Measurements from ENCODE around the gene ROBO3. TPM values are rescaled to one million over a fixed set of nuclear protein-coding genes. Genes with fewer than 3 reads are reported as not detected.

The ROBO3 gene
- total RNA-seq, 1 donor = 18.1 TPM

GRCh38 chr11:124880290-124880611 lies 15.0 kb downstream of the ROBO3 start:
- Histone ChIP-seq H3K27ac (ENCODE audit: low read depth, low read length) (no peak overlapping the region), H3K4me3 (ENCODE audit: insufficient read depth, low read length) (no peak overlapping the region), H3K9me3 (ENCODE audit: low read depth, low read length) (no peaks in the 10 kb centered on the region), H4K20me1 (ENCODE audit: insufficient read depth, low read length) (no peaks in the 10 kb centered on the region), H3K27me3 (ENCODE audit: insufficient read depth, low read length) (no peaks in the 10 kb centered on the region), H3K4me2 (ENCODE audit: insufficient read depth, low read length) (no peak overlapping the region), H3K79me2 (ENCODE audit: insufficient read depth, low read length) (no peaks in the 10 kb centered on the region), H2AFZ (ENCODE audit: low read length) (no peak overlapping the region), H3K36me3 (ENCODE audit: insufficient read depth, low read length) (no peaks in the 10 kb centered on the region), H3K4me1 (ENCODE audit: insufficient read depth, low read length) (no peaks in the 10 kb centered on the region)
- no peak for TF ChIP-seq CTCF (IDR thresholded peaks at IDR 0.05; ENCODE audit: extremely low read depth, low read depth, low read length)
- DNase-seq (ENCODE audit: insufficient read length, low spot score, missing footprints) = peak; percentile 34

- Histone ChIP-seq H2AFZ (ENCODE audit: low read length) (no peak overlapping the region), H4K20me1 (ENCODE audit: insufficient read depth, low read length) (no peaks in the 10 kb centered on the region), H3K27ac (ENCODE audit: low read depth, low read length) (no peak overlapping the region), H3K36me3 (ENCODE audit: insufficient read depth, low read length) (no peaks in the 10 kb centered on the region), H3K27me3 (ENCODE audit: insufficient read depth, low read length) (no peaks in the 10 kb centered on the region), H3K4me2 (ENCODE audit: insufficient read depth, low read length) (no peak overlapping the region), H3K9me3 (ENCODE audit: low read depth, low read length) (no peaks in the 10 kb centered on the region), H3K4me3 (ENCODE audit: insufficient read depth, low read length) (no peak overlapping the region), H3K79me2 (ENCODE audit: insufficient read depth, low read length) (no peaks in the 10 kb centered on the region), H3K4me1 (ENCODE audit: insufficient read depth, low read length) (no peaks in the 10 kb centered on the region)
- TF ChIP-seq CTCF (IDR thresholded peaks at IDR 0.05; ENCODE audit: extremely low read depth, low read depth, low read length) = no peak
- DNase-seq (ENCODE audit: insufficient read length, low spot score, missing footprints) = peak; percentile 52
These were observed 15.7 kb downstream of the ROBO3 start for GRCh38 chr11:124880958-124881357.

- Histone ChIP-seq H3K4me2 (ENCODE audit: insufficient read depth, low read length) (peak overlapping the region; percentile 9), H3K36me3 (ENCODE audit: insufficient read depth, low read length) (no peaks in the 10 kb centered on the region), H3K27ac (ENCODE audit: low read depth, low read length) (no peak overlapping the region), H2AFZ (ENCODE audit: low read length) (peak overlapping the region; percentile 57), H3K4me3 (ENCODE audit: insufficient read depth, low read length) (peak overlapping the region; percentile 26), H3K27me3 (ENCODE audit: insufficient read depth, low read length) (no peaks in the 10 kb centered on the region), H3K79me2 (ENCODE audit: insufficient read depth, low read length) (no peaks in the 10 kb centered on the region), H4K20me1 (ENCODE audit: insufficient read depth, low read length) (no peaks in the 10 kb centered on the region), H3K9me3 (ENCODE audit: low read depth, low read length) (no peaks in the 10 kb centered on the region), H3K4me1 (ENCODE audit: insufficient read depth, low read length) (no peaks in the 10 kb centered on the region)
- DNase-seq (ENCODE audit: insufficient read length, low spot score, missing footprints) = peak; percentile 85
- TF ChIP-seq CTCF (IDR thresholded peaks at IDR 0.05; ENCODE audit: extremely low read depth, low read depth, low read length) = no peak
These were observed 17.3 kb downstream of the ROBO3 start for GRCh38 chr11:124882339-124883071.

- no peaks in the 10 kb centered on the region for H3K79me2 ChIP-seq (ENCODE audit: insufficient read depth, low read length)
- no peaks in the 10 kb centered on the region for H3K9me3 ChIP-seq (ENCODE audit: low read depth, low read length)
- H3K27me3 ChIP-seq (ENCODE audit: insufficient read depth, low read length) = no peaks in the 10 kb centered on the region
- H2AFZ ChIP-seq (ENCODE audit: low read length) = no peak overlapping the region
- H3K36me3 ChIP-seq (ENCODE audit: insufficient read depth, low read length) = no peaks in the 10 kb centered on the region
- no peaks in the 10 kb centered on the region for H4K20me1 ChIP-seq (ENCODE audit: insufficient read depth, low read length)
- no peak overlapping the region for H3K27ac ChIP-seq (ENCODE audit: low read depth, low read length)
- TF ChIP-seq CTCF (IDR thresholded peaks at IDR 0.05; ENCODE audit: extremely low read depth, low read depth, low read length) = no peak
- H3K4me2 ChIP-seq (ENCODE audit: insufficient read depth, low read length) = no peak overlapping the region
- DNase-seq (ENCODE audit: insufficient read length, low spot score, missing footprints) = peak; percentile 45
- no peak overlapping the region for H3K4me3 ChIP-seq (ENCODE audit: insufficient read depth, low read length)
- no peaks in the 10 kb centered on the region for H3K4me1 ChIP-seq (ENCODE audit: insufficient read depth, low read length)
These were observed 19.1 kb downstream of the ROBO3 start for GRCh38 chr11:124884340-124884739.
